A375 (cell line): Measurements from ENCODE around the gene TOR3A. TPM values are rescaled to one million over a fixed set of nuclear protein-coding genes. Genes with fewer than 3 reads are reported as not detected.

Experiments used
- small RNA-seq: library from RNA; depleted of rRNA; stranded (forward); fragments of <200 nt; gene quantifications from one replicate; pipeline ENCODE3, GENCODE V24; 2014
- total RNA-seq: library from RNA; depleted of rRNA; stranded (reverse); fragments of >200 nt; shearing (Covaris generic); gene quantifications from 2 replicates; pipeline ENCODE4 v1.2.3, GENCODE V29; 2014; rRNA removed

Gene TOR3A, protein sequence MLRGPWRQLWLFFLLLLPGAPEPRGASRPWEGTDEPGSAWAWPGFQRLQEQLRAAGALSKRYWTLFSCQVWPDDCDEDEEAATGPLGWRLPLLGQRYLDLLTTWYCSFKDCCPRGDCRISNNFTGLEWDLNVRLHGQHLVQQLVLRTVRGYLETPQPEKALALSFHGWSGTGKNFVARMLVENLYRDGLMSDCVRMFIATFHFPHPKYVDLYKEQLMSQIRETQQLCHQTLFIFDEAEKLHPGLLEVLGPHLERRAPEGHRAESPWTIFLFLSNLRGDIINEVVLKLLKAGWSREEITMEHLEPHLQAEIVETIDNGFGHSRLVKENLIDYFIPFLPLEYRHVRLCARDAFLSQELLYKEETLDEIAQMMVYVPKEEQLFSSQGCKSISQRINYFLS
- 48.9 and 70.0 TPM in 2 replicates for total RNA-seq

GRCh38 chr1:179081687-179082332 is at the start of gene TOR3A:
Gene TOR3A, plus strand, starts transcription at chr1:179082070. Its CDS starts 59 bp downstream, at chr1:179082129.

Small RNA genes lying within 50 kb of the gene (small RNA-seq; reads per million reads assigned to genes)
- gene AL512326.3 = not detected

Other genes starting within 250 kb of the TOR3A start
- 0.53 and 5.8 TPM in 2 replicates for gene ANGPTL1, start 211.0 kb upstream of the TOR3A start, total RNA-seq
- 32.2 and 34.1 TPM in 2 replicates for gene FAM20B, start 56.2 kb upstream of the TOR3A start, total RNA-seq
- gene ABL2, start 147.6 kb downstream of the TOR3A start, total RNA-seq = 63.3 and 71.7 TPM in 2 replicates
- 10.0 and 11.5 TPM in 2 replicates for gene SOAT1, start 211.7 kb downstream of the TOR3A start, total RNA-seq